Cardiac fibroblast (primary cell): ENCODE results near the gene ACOXL.

Source experiments
- DNase-seq, 2 donors: peaks; one replicate each; pipeline versions ENCODE4 v3.0.0 to v3.0.0-alpha.2; 2010; ENCODE audit warnings: low read depth in 2 of 2
- H3K4me3 ChIP-seq, 2 donors: replicated peaks in 1 of 2; 1 replicate in 1 of 2; 2 replicates in 1 of 2; pipeline ENCODE4 v1.5.1; 2011; ENCODE audit warnings: low read depth in 2 of 2, low read length in 2 of 2, mild to moderate bottlenecking in 2 of 2, moderate library complexity in 1 of 2
- CTCF ChIP-seq: IDR thresholded peaks from one replicate; pipeline ENCODE4 v1.5.1; 2011; ENCODE audit warnings: low read depth, mild to moderate bottlenecking, low read length, inconsistent platforms

The ACOXL gene

GRCh38 chr2:111157071-111157661 lies 424.8 kb downstream of the ACOXL start:
- DNase-seq: no peak
- no peak overlapping the region for H3K4me3 ChIP-seq
- TF ChIP-seq CTCF: no peak

- DNase-seq: no peak
Observed at GRCh38 chr2:111157798-111158197, 425.4 kb downstream of the ACOXL start.

GRCh38 chr2:111159641-111160040 lies 427.3 kb downstream of the ACOXL start:
- DNase-seq: no peak
- no peak for TF ChIP-seq CTCF
- H3K4me3 ChIP-seq: no peak overlapping the region

More at GRCh38 chr2:111157798-111158197, 425.4 kb downstream of the ACOXL start:
- no peak for TF ChIP-seq CTCF
- no peak overlapping the region for H3K4me3 ChIP-seq

GRCh38 chr2:111160758-111161157 lies 428.4 kb downstream of the ACOXL start:
- H3K4me3 ChIP-seq: no peak overlapping the region
- DNase-seq: peak; percentile 74 to 92
- TF ChIP-seq CTCF: no peak

GRCh38 chr2:111161971-111162370 lies 429.6 kb downstream of the ACOXL start:
- DNase-seq: no peak
- no peak for TF ChIP-seq CTCF
- no peak overlapping the region for H3K4me3 ChIP-seq

GRCh38 chr2:111162718-111163331 lies 430.5 kb downstream of the ACOXL start:
- no peak for TF ChIP-seq CTCF
- DNase-seq: no peak
- no peak overlapping the region for H3K4me3 ChIP-seq
